ENCODE data around the gene CCDC181.

DNA sequence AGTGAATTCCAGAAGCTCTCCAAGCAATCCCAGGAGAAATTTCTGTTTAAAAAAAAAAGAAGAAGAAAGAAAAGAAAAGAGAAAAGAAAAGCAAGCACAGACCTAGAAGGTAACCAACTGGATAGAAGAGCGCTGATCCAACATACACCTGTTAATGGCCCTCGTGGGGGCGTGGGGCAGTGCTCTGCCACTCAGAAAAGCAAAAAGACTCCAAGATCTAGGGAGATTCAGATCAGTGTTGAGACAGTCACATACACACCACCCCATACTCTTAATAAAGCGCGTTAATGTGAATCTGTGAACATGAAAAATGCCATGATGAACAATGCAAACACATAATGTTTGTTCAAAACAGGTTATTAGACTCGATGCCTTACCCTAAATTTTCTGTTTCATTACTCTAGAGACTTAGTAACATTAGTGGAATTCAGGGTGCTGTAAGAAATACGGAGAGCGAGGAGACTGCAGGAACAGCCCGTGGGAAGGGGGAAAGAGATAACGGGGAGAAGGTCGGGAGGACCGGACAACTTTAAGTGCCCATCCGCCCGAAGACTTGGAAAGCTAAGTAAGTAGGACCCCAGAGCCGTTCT lies 60.1 kb downstream of the CCDC181 start:
- no peak for TF ChIP-seq POLR2A (IDR thresholded peaks at IDR 0.05; ENCODE audit: low read depth, low read length)
- no peak for TF ChIP-seq POLR2AphosphoS5 (IDR thresholded peaks at IDR 0.05; ENCODE audit: low read depth, low read length)
- TF ChIP-seq TAF1 (IDR thresholded peaks at IDR 0.05; ENCODE audit: low read depth, low read length), result no peak
- no peak for TF ChIP-seq SPI1 (IDR thresholded peaks at IDR 0.05; ENCODE audit: low read depth, low read length)
- TF ChIP-seq PAX5 (IDR thresholded peaks at IDR 0.05; ENCODE audit: insufficient read depth, low read length, severe bottlenecking), result no peak

All from GM12891 (cell line).